Nephron progenitor cell (in vitro differentiated cells): ENCODE results near the gene SDHA.
"Not testable (repeated sequence)": the region's sequence is repeated elsewhere in the genome, so short reads cannot be mapped to it uniquely, and the experiment has no call there.

Source experiments
- DNase-seq: peaks from one replicate; pipeline ENCODE4 v3.0.0; 2021
- H3K27ac Mint-ChIP-seq: 2 replicates; pipeline ENCODE4 v1.8.0; 2021; ENCODE audit warnings: mild to moderate bottlenecking, moderate library complexity, mixed read lengths
- H3K27me3 Mint-ChIP-seq: 2 replicates; pipeline ENCODE4 v1.8.0; 2021; ENCODE audit warnings: mild to moderate bottlenecking, low read depth, mixed read lengths; ENCODE audit not compliant: poor library complexity
- H3K36me3 Mint-ChIP-seq: 2 replicates; pipeline ENCODE4 v1.8.0; 2021; ENCODE audit warnings: low read depth, mixed read lengths
- H3K4me1 Mint-ChIP-seq: 2 replicates; pipeline ENCODE4 v1.8.0; 2021; ENCODE audit warnings: mixed read lengths
- H3K4me3 Mint-ChIP-seq: 2 replicates; pipeline ENCODE4 v1.8.0; 2021; ENCODE audit warnings: mild to moderate bottlenecking, moderate library complexity, mixed read lengths
- H3K9me3 Mint-ChIP-seq: 2 replicates; pipeline ENCODE4 v1.8.0; 2021; ENCODE audit warnings: mild to moderate bottlenecking, moderate library complexity, mixed read lengths
- CTCF ChIP-seq: fragments of 200-600 bp; sonication (generic); IDR thresholded peaks from 2 replicates; pipeline ENCODE4 v1.5.0; 2021; ENCODE audit warnings: antibody characterized with exemption

SDHA gene

GRCh38 chr5:298737-299125, 80.6 kb downstream of the SDHA start:
- DNase-seq: no peak
- no peak for TF ChIP-seq CTCF
- no peak overlapping the region for H3K4me3 Mint-ChIP-seq
- no peaks in the 10 kb centered on the region for H3K9me3 Mint-ChIP-seq
- H3K27ac Mint-ChIP-seq: no peak overlapping the region
- peaks cover 11% of the 10 kb centered on the region for H3K36me3 Mint-ChIP-seq
- H3K27me3 Mint-ChIP-seq: peaks cover 7% of the 10 kb centered on the region
- peaks cover 44% of the 10 kb centered on the region for H3K4me1 Mint-ChIP-seq

- DNase-seq, H3K4me3 Mint-ChIP-seq, H3K9me3 Mint-ChIP-seq, H3K27me3 Mint-ChIP-seq, H3K27ac Mint-ChIP-seq: not testable (repeated sequence)
- peaks cover 44% of the 10 kb centered on the region for H3K4me1 Mint-ChIP-seq
- H3K36me3 Mint-ChIP-seq: peaks cover 11% of the 10 kb centered on the region
These were observed 81.8 kb downstream of the SDHA start for GRCh38 chr5:299921-300320.

DNA sequence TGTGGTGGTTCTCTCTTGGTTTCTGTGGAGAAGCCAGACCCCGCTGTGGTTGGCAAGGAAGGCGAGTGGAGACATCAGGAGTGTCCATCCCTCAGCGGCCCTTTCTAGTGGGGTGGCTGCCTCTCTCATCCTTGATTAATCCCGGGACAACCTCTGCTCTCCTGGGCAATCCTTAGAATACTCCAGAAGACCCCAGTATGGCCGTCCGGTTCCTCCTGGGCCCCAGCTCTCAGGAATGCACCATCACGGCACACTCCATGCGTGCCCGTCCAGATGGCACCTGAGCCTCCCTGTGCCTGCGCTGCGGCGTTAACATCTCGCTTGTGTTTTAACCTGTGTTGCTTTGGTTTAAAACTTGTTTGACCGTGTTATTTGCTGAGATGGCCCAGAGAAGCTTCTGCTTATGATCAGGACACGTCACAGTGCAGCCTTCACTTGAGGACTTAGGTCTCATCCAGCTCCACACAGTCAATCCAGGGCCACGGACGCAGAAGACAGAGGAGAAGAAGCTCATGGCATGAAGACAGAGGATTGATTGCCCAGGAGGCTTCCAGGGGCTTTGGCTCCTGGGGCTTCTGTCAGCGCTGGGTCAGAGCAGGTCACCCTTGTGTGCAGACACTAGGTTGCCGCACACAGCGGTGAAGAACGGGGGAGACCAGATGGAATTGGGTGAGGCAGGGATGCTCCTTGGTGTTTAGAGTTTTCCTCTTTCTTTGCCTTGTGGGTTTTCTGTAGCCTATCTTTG, 82.7 kb downstream of the SDHA start:
- peaks cover 47% of the 10 kb centered on the region for H3K4me1 Mint-ChIP-seq
- not testable (repeated sequence) for H3K4me3 Mint-ChIP-seq, H3K27ac Mint-ChIP-seq, H3K27me3 Mint-ChIP-seq, DNase-seq, H3K9me3 Mint-ChIP-seq
- peaks cover 11% of the 10 kb centered on the region for H3K36me3 Mint-ChIP-seq

GRCh38 chr5:302416-302815, 84.3 kb downstream of the SDHA start:
- not testable (repeated sequence) for H3K27ac Mint-ChIP-seq, H3K36me3 Mint-ChIP-seq, H3K27me3 Mint-ChIP-seq, H3K4me3 Mint-ChIP-seq, DNase-seq, H3K9me3 Mint-ChIP-seq
- peaks cover 47% of the 10 kb centered on the region for H3K4me1 Mint-ChIP-seq

DNA sequence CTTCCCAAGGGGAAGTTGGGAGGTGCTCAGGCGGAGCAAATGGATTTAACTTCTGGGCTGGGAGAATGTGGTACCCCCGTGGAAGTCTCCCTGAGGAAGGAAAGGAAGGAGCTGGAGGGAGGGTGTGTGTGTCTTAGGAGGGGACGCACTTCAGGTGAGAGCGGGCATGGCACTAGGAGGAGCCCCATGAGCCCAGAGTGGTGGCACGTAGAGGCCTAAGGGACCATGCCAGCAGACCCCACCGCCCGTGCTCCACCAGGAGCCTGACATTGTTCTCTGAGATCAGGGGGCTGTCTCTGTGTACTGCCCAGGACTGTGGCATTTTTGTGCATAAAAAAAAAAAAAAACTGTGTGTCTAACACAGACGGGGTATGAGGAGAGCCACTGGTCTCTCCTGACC, 84.8 kb downstream of the SDHA start:
- no peak for DNase-seq
- H3K4me3 Mint-ChIP-seq: no peak overlapping the region
- peak overlapping the region; percentile 45 for H3K27ac Mint-ChIP-seq
- peaks cover 7% of the 10 kb centered on the region for H3K36me3 Mint-ChIP-seq
- H3K9me3 Mint-ChIP-seq: no peaks in the 10 kb centered on the region
- TF ChIP-seq CTCF: no peak
- H3K27me3 Mint-ChIP-seq: peaks cover 3% of the 10 kb centered on the region
- H3K4me1 Mint-ChIP-seq: peaks cover 47% of the 10 kb centered on the region

- H3K36me3 Mint-ChIP-seq, H3K9me3 Mint-ChIP-seq, DNase-seq, H3K4me3 Mint-ChIP-seq, H3K27me3 Mint-ChIP-seq, H3K27ac Mint-ChIP-seq: not testable (repeated sequence)
- peaks cover 50% of the 10 kb centered on the region for H3K4me1 Mint-ChIP-seq
These were observed 85.6 kb downstream of the SDHA start for GRCh38 chr5:303741-304140.

GRCh38 chr5:305050-305449, 86.9 kb downstream of the SDHA start:
- peaks cover 3% of the 10 kb centered on the region for H3K27me3 Mint-ChIP-seq
- H3K4me1 Mint-ChIP-seq: peaks cover 49% of the 10 kb centered on the region
- no peak overlapping the region for H3K27ac Mint-ChIP-seq

More at GRCh38 chr5:305050-305449, 86.9 kb downstream of the SDHA start:
- Mint-ChIP-seq H3K36me3 (peaks cover 7% of the 10 kb centered on the region), H3K4me3 (no peak overlapping the region), H3K9me3 (no peaks in the 10 kb centered on the region)
- TF ChIP-seq CTCF: no peak
- no peak for DNase-seq
